K562 (cell line): Measurements from ENCODE around the gene PPOX. TPM values are rescaled to one million over a fixed set of nuclear protein-coding genes. Genes with fewer than 3 reads are reported as not detected.

Source experiments
- CBX3 ChIP-seq, 2 experiments: IDR thresholded peaks; 1 replicate in 1 of 2; 2 replicates in 1 of 2; pipeline ENCODE4 v1.6.1; 2012; ENCODE audit warnings: inconsistent platforms in 2 of 2, low read length in 2 of 2, borderline replicate concordance in 1 of 2, control low read depth in 1 of 2
- NCOA6 ChIP-seq: fragments of 450-650 bp; IDR thresholded peaks from 2 replicates; pipeline ENCODE4 v1.6.1; 2017; ENCODE audit warnings: mild to moderate bottlenecking
- NEUROD1 ChIP-seq: fragments of 150-350 bp; IDR thresholded peaks from 2 replicates; pipeline ENCODE4 v1.6.1; 2014; ENCODE audit warnings: borderline replicate concordance, low read length, low read depth; ENCODE audit not compliant: partially characterized antibody
- POLR2A ChIP-seq: fragments of 450-650 bp; conservative IDR thresholded peaks from 2 replicates; pipeline ENCODE4 v1.6.1; 2016
- polyA plus RNA-seq, 8 experiments: library from polyadenylated mRNA; depleted of rRNA in 4 of 8; stranded (reverse) in 5 of 8; unstranded in 3 of 8; fragments of >200 nt; fragmentation: Nextera tagmentation in 2 of 8; fragmentation: Illumina TruSeq in 1 of 8; extraction: Ambion mirVana in 2 of 8; extraction: Trizol in 1 of 8; gene quantifications; 2 replicates each; pipeline versions ENCODE4 v1.2.1 to v1.2.3, GENCODE V29; 2011 to 2014; ENCODE audit warnings: inconsistent platforms in 1 of 8, missing spikeins in 1 of 8
- total RNA-seq, 7 experiments: library from RNA; depleted of rRNA in 6 of 7; stranded (reverse); fragments of >200 nt in 6 of 7; fragmentation: Illumina TruSeq in 2 of 7; extraction: Trizol in 2 of 7; gene quantifications; 2 replicates each; pipeline versions ENCODE4 v1.2.1 to v1.2.3, GENCODE V29; 2011 to 2021; ENCODE audit warnings: low replicate concordance in 1 of 7
- TF ChIP-seq, protein P1 (sequence below): fragments of 450-650 bp; formaldehyde crosslinking; IDR thresholded peaks from 2 replicates; pipeline ENCODE4 v1.4.0; 2022; ENCODE audit warnings: mild to moderate bottlenecking, moderate library complexity
- TF ChIP-seq, protein P2 (sequence below): fragments of 250-450 bp; sonication (Bioruptor Pico); IDR thresholded peaks from 2 replicates; pipeline ENCODE4 v1.8.0; 2022; ENCODE audit warnings: moderate library complexity, mild to moderate bottlenecking, inconsistent platforms
- TF ChIP-seq, protein P3 (sequence below), 3 experiments: IDR thresholded peaks in 2 of 3; conservative IDR thresholded peaks in 1 of 3; 2 replicates each; pipeline ENCODE4 v1.5.1; 2011 to 2012; ENCODE audit warnings: low read length in 3 of 3, mild to moderate bottlenecking in 3 of 3, control low read depth in 2 of 3, improper control_type of control experiment in 1 of 3, inconsistent platforms in 1 of 3, low read depth in 1 of 3, mixed read lengths in 1 of 3, moderate library complexity in 1 of 3; ENCODE audit not compliant: insufficient read depth in 2 of 3
- TF ChIP-seq, protein P4 (sequence below): fragments of 150-350 bp; IDR thresholded peaks from 2 replicates; pipeline ENCODE4 v1.6.1; 2014; ENCODE audit warnings: low read depth, mild to moderate bottlenecking, low read length, borderline replicate concordance
- TF ChIP-seq, protein P5 (sequence below): sonication (generic); formaldehyde crosslinking; IDR thresholded peaks from 2 replicates; pipeline ENCODE4 v1.8.0; 2023; ENCODE audit warnings: mild to moderate bottlenecking, missing genetic modification reagents

The PPOX gene
- total and polyA plus RNA-seq, 9 of the 15 experiments (the other 6 are each of a cell fraction or from before 2014, with no cell fraction given): 17.0 to 57.1 (median 38.9) TPM

DNA sequence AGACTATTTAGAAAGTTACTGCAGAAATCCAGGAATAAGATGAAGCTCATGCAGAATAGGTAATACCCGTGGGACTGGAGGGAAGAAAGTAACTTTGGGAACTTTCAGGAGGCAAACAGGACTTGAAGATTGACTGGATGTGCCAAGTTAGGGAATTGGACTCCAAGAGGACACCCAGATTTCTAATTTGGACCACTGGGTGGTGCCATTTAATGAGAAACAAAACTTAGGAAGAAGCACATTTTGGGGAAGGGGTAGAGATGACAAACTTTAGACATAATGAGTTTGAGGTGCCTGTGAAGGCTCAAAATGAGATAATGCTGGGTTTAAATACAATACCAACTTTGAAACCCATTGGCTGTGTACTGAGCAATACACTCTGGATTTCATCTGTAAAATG lies 14.4 kb downstream of the PPOX start (continued):
- TF ChIP-seq, protein P1, sequence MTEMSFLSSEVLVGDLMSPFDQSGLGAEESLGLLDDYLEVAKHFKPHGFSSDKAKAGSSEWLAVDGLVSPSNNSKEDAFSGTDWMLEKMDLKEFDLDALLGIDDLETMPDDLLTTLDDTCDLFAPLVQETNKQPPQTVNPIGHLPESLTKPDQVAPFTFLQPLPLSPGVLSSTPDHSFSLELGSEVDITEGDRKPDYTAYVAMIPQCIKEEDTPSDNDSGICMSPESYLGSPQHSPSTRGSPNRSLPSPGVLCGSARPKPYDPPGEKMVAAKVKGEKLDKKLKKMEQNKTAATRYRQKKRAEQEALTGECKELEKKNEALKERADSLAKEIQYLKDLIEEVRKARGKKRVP (CRISPR knock-in tag): no peak
- TF ChIP-seq NCOA6 (no peak), NEUROD1 (no peak), CBX3 (IDR thresholded peaks at IDR 0.05; ENCODE audit: borderline replicate concordance in 1 of 2, low read length in 2 of 2) (no peak), POLR2A (no peak)
- TF ChIP-seq, protein P2, sequence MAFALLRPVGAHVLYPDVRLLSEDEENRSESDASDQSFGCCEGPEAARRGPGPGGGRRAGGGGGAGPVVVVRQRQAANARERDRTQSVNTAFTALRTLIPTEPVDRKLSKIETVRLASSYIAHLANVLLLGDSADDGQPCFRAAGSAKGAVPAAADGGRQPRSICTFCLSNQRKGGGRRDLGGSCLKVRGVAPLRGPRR: no peak
- TF ChIP-seq, protein P3, sequence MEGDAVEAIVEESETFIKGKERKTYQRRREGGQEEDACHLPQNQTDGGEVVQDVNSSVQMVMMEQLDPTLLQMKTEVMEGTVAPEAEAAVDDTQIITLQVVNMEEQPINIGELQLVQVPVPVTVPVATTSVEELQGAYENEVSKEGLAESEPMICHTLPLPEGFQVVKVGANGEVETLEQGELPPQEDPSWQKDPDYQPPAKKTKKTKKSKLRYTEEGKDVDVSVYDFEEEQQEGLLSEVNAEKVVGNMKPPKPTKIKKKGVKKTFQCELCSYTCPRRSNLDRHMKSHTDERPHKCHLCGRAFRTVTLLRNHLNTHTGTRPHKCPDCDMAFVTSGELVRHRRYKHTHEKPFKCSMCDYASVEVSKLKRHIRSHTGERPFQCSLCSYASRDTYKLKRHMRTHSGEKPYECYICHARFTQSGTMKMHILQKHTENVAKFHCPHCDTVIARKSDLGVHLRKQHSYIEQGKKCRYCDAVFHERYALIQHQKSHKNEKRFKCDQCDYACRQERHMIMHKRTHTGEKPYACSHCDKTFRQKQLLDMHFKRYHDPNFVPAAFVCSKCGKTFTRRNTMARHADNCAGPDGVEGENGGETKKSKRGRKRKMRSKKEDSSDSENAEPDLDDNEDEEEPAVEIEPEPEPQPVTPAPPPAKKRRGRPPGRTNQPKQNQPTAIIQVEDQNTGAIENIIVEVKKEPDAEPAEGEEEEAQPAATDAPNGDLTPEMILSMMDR (IDR thresholded peaks at IDR 0.05 in 2 of 3, conservative IDR thresholded peaks at IDR 0.05 in 1 of 3; ENCODE audit: insufficient read depth in 2 of 3, low read depth in 1 of 3, low read length in 3 of 3): peak; percentile 41 to 66 (median 55); a peak in 4 of 6 replicates
- TF ChIP-seq, protein P4, sequence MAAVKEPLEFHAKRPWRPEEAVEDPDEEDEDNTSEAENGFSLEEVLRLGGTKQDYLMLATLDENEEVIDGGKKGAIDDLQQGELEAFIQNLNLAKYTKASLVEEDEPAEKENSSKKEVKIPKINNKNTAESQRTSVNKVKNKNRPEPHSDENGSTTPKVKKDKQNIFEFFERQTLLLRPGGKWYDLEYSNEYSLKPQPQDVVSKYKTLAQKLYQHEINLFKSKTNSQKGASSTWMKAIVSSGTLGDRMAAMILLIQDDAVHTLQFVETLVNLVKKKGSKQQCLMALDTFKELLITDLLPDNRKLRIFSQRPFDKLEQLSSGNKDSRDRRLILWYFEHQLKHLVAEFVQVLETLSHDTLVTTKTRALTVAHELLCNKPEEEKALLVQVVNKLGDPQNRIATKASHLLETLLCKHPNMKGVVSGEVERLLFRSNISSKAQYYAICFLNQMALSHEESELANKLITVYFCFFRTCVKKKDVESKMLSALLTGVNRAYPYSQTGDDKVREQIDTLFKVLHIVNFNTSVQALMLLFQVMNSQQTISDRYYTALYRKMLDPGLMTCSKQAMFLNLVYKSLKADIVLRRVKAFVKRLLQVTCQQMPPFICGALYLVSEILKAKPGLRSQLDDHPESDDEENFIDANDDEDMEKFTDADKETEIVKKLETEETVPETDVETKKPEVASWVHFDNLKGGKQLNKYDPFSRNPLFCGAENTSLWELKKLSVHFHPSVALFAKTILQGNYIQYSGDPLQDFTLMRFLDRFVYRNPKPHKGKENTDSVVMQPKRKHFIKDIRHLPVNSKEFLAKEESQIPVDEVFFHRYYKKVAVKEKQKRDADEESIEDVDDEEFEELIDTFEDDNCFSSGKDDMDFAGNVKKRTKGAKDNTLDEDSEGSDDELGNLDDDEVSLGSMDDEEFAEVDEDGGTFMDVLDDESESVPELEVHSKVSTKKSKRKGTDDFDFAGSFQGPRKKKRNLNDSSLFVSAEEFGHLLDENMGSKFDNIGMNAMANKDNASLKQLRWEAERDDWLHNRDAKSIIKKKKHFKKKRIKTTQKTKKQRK: no peak
- TF ChIP-seq, protein P5, sequence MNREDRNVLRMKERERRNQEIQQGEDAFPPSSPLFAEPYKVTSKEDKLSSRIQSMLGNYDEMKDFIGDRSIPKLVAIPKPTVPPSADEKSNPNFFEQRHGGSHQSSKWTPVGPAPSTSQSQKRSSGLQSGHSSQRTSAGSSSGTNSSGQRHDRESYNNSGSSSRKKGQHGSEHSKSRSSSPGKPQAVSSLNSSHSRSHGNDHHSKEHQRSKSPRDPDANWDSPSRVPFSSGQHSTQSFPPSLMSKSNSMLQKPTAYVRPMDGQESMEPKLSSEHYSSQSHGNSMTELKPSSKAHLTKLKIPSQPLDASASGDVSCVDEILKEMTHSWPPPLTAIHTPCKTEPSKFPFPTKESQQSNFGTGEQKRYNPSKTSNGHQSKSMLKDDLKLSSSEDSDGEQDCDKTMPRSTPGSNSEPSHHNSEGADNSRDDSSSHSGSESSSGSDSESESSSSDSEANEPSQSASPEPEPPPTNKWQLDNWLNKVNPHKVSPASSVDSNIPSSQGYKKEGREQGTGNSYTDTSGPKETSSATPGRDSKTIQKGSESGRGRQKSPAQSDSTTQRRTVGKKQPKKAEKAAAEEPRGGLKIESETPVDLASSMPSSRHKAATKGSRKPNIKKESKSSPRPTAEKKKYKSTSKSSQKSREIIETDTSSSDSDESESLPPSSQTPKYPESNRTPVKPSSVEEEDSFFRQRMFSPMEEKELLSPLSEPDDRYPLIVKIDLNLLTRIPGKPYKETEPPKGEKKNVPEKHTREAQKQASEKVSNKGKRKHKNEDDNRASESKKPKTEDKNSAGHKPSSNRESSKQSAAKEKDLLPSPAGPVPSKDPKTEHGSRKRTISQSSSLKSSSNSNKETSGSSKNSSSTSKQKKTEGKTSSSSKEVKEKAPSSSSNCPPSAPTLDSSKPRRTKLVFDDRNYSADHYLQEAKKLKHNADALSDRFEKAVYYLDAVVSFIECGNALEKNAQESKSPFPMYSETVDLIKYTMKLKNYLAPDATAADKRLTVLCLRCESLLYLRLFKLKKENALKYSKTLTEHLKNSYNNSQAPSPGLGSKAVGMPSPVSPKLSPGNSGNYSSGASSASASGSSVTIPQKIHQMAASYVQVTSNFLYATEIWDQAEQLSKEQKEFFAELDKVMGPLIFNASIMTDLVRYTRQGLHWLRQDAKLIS (CRISPR knock-in tag): no peak
- TF ChIP-seq, all 486 proteins: peak for 3
